SK-N-MC (cell line): ENCODE measurements around the gene NGF.
"Not testable (repeated sequence)": the region's sequence is repeated elsewhere in the genome, so short reads cannot be mapped to it uniquely, and the experiment has no call there.

Source experiments
- DNase-seq: peaks from one replicate; pipeline ENCODE4 v3.0.0-alpha.2; 2011; ENCODE audit warnings: low read depth, low spot score
- H3K27ac ChIP-seq: fragments of 200-600 bp; sonication (generic); 2 replicates; pipeline ENCODE4 v1.5.1; 2016; ENCODE audit warnings: mixed run types
- H3K36me3 ChIP-seq: fragments of 200-600 bp; sonication (generic); 2 replicates; pipeline ENCODE4 v1.6.1; 2017; ENCODE audit warnings: antibody characterized with exemption, low read length, mixed read lengths; ENCODE audit not compliant: insufficient read depth
- H3K4me3 ChIP-seq: fragments of 200-600 bp; sonication (generic); 2 replicates; pipeline ENCODE4 v1.5.1; 2016
- H3K9ac ChIP-seq: fragments of 200-600 bp; sonication (generic); 2 replicates; pipeline ENCODE4 v1.8.0; 2017; ENCODE audit warnings: mixed run types, mixed read lengths; ENCODE audit not compliant: insufficient read length
- H3K9me3 ChIP-seq: fragments of 200-600 bp; sonication (generic); 2 replicates; pipeline ENCODE4 v1.6.1; 2017; ENCODE audit warnings: low read depth, mild to moderate bottlenecking, antibody characterized with exemption, low read length, moderate library complexity, mixed read lengths
- EZH2 ChIP-seq: fragments of 200-600 bp; sonication (generic); IDR thresholded peaks from one replicate; pipeline ENCODE4 v1.6.1; 2017; ENCODE audit warnings: antibody characterized with exemption
- FOXP2 ChIP-seq: optimal IDR thresholded peaks from 2 replicates; pipeline ENCODE3; 2011; ENCODE audit warnings: mild to moderate bottlenecking, moderate library complexity; ENCODE audit not compliant: insufficient read depth; ENCODE audit errors: extremely low read length, control extremely low read depth
- POLR2AphosphoS5 ChIP-seq: IDR thresholded peaks from 2 replicates; pipeline ENCODE4 v1.6.1; 2012; ENCODE audit warnings: mild to moderate bottlenecking, low read depth, low read length, borderline replicate concordance

The NGF gene

GRCh38 chr1:115364046-115364779 is 26.2 kb upstream of the NGF start:
- no peaks in the 10 kb centered on the region for H3K9me3 ChIP-seq
- no peak overlapping the region for H3K27ac ChIP-seq
- no peaks in the 10 kb centered on the region for H3K36me3 ChIP-seq
- TF ChIP-seq POLR2AphosphoS5 (no peak), EZH2 (no peak), FOXP2 (no peak)
- no peak overlapping the region for H3K9ac ChIP-seq
- H3K4me3 ChIP-seq = no peak overlapping the region
- no peak for DNase-seq

GRCh38 chr1:115363171-115363570 is 25.1 kb upstream of the NGF start:
- no peak overlapping the region for H3K27ac ChIP-seq
- no peak overlapping the region for H3K4me3 ChIP-seq
- H3K36me3 ChIP-seq = no peaks in the 10 kb centered on the region
- TF ChIP-seq FOXP2 (no peak), EZH2 (no peak), POLR2AphosphoS5 (no peak)
- H3K9me3 ChIP-seq = no peaks in the 10 kb centered on the region
- no peak overlapping the region for H3K9ac ChIP-seq
- no peak for DNase-seq

- not testable (repeated sequence) for DNase-seq, H3K4me3 ChIP-seq, H3K9me3 ChIP-seq, H3K9ac ChIP-seq, H3K27ac ChIP-seq, H3K36me3 ChIP-seq
Observed at GRCh38 chr1:115360505-115361129, 22.6 kb upstream of the NGF start.

GRCh38 chr1:115359787-115360452 is 21.9 kb upstream of the NGF start:
- not testable (repeated sequence) for H3K9ac ChIP-seq, DNase-seq, H3K36me3 ChIP-seq, H3K27ac ChIP-seq, H3K9me3 ChIP-seq, H3K4me3 ChIP-seq

- TF ChIP-seq POLR2AphosphoS5 (no peak), EZH2 (no peak), FOXP2 (no peak)
- no peak for DNase-seq
- Histone ChIP-seq H3K9ac (no peak overlapping the region), H3K36me3 (no peaks in the 10 kb centered on the region), H3K27ac (no peak overlapping the region), H3K9me3 (no peaks in the 10 kb centered on the region), H3K4me3 (no peak overlapping the region)
Observed at GRCh38 chr1:115356356-115356755, 18.3 kb upstream of the NGF start.

GRCh38 chr1:115355069-115355468 is 17.0 kb upstream of the NGF start:
- Histone ChIP-seq H3K36me3 (no peaks in the 10 kb centered on the region), H3K9ac (no peak overlapping the region), H3K27ac (no peak overlapping the region), H3K9me3 (no peaks in the 10 kb centered on the region), H3K4me3 (no peak overlapping the region)
- TF ChIP-seq FOXP2 (no peak), EZH2 (no peak), POLR2AphosphoS5 (no peak)
- DNase-seq = no peak

GRCh38 chr1:115351143-115351542 is 13.1 kb upstream of the NGF start:
- no peaks in the 10 kb centered on the region for H3K36me3 ChIP-seq
- TF ChIP-seq FOXP2 = no peak
- no peak for TF ChIP-seq POLR2AphosphoS5
- TF ChIP-seq EZH2 = no peak
- H3K27ac ChIP-seq = no peak overlapping the region
- no peak for DNase-seq
- no peak overlapping the region for H3K9ac ChIP-seq
- no peaks in the 10 kb centered on the region for H3K9me3 ChIP-seq
- no peak overlapping the region for H3K4me3 ChIP-seq

GRCh38 chr1:115348636-115349035 is 10.6 kb upstream of the NGF start:
- TF ChIP-seq POLR2AphosphoS5 (no peak), EZH2 (no peak), FOXP2 (no peak)

GRCh38 chr1:115347282-115347681 is 9.2 kb upstream of the NGF start:
- Histone ChIP-seq H3K27ac (no peak overlapping the region), H3K4me3 (no peak overlapping the region), H3K9ac (no peak overlapping the region), H3K9me3 (no peaks in the 10 kb centered on the region), H3K36me3 (no peaks in the 10 kb centered on the region)
- TF ChIP-seq FOXP2 (no peak), POLR2AphosphoS5 (no peak), EZH2 (no peak)
- no peak for DNase-seq

More at GRCh38 chr1:115348636-115349035, 10.6 kb upstream of the NGF start:
- H3K9ac ChIP-seq = no peak overlapping the region
- no peak overlapping the region for H3K4me3 ChIP-seq
- DNase-seq = no peak
- H3K27ac ChIP-seq = no peak overlapping the region
- H3K9me3 ChIP-seq = no peaks in the 10 kb centered on the region
- H3K36me3 ChIP-seq = no peaks in the 10 kb centered on the region
